ENCODE measurements around the gene TGFBR2.

TGFBR2 gene

GRCh38 chr3:30672287-30672735 lies 65.9 kb downstream of the TGFBR2 start:
- TF ChIP-seq POLR2AphosphoS5 (IDR thresholded peaks at IDR 0.05; ENCODE audit: low read depth, low read length) = no peak
- no peak for TF ChIP-seq REST (IDR thresholded peaks at IDR 0.05; ENCODE audit: insufficient read depth in 1 of 2, low read depth in 2 of 2, low read length in 2 of 2)
- TF ChIP-seq SIN3A (IDR thresholded peaks at IDR 0.05; ENCODE audit: borderline replicate concordance, insufficient read depth, low read length) = no peak
- TF ChIP-seq FOXP2 (optimal IDR thresholded peaks at IDR 0.05; ENCODE audit: borderline replicate concordance, extremely low read depth, extremely low read length, insufficient read depth) = no peak
- TF ChIP-seq TAF1 (IDR thresholded peaks at IDR 0.05; ENCODE audit: borderline replicate concordance, insufficient read depth, low read length) = no peak

- TF ChIP-seq REST (IDR thresholded peaks at IDR 0.05; ENCODE audit: insufficient read depth in 1 of 2, low read depth in 2 of 2, low read length in 2 of 2) = no peak
- TF ChIP-seq POLR2AphosphoS5 (IDR thresholded peaks at IDR 0.05; ENCODE audit: low read depth, low read length) = no peak
- no peak for TF ChIP-seq SIN3A (IDR thresholded peaks at IDR 0.05; ENCODE audit: borderline replicate concordance, insufficient read depth, low read length)
- TF ChIP-seq TAF1 (IDR thresholded peaks at IDR 0.05; ENCODE audit: borderline replicate concordance, insufficient read depth, low read length) = no peak
- TF ChIP-seq FOXP2 (optimal IDR thresholded peaks at IDR 0.05; ENCODE audit: borderline replicate concordance, extremely low read depth, extremely low read length, insufficient read depth) = no peak
Measured at GRCh38 chr3:30672959-30673358, 66.6 kb downstream of the TGFBR2 start.

- no peak for TF ChIP-seq TAF1 (IDR thresholded peaks at IDR 0.05; ENCODE audit: borderline replicate concordance, insufficient read depth, low read length)
- TF ChIP-seq POLR2AphosphoS5 (IDR thresholded peaks at IDR 0.05; ENCODE audit: low read depth, low read length) = no peak
- TF ChIP-seq REST (IDR thresholded peaks at IDR 0.05; ENCODE audit: insufficient read depth in 1 of 2, low read depth in 2 of 2, low read length in 2 of 2) = no peak
- no peak for TF ChIP-seq FOXP2 (optimal IDR thresholded peaks at IDR 0.05; ENCODE audit: borderline replicate concordance, extremely low read depth, extremely low read length, insufficient read depth)
- no peak for TF ChIP-seq SIN3A (IDR thresholded peaks at IDR 0.05; ENCODE audit: borderline replicate concordance, insufficient read depth, low read length)
Measured at GRCh38 chr3:30673425-30674341, 67.3 kb downstream of the TGFBR2 start.

- TF ChIP-seq FOXP2 (optimal IDR thresholded peaks at IDR 0.05; ENCODE audit: borderline replicate concordance, extremely low read depth, extremely low read length, insufficient read depth) (no peak), TAF1 (IDR thresholded peaks at IDR 0.05; ENCODE audit: borderline replicate concordance, insufficient read depth, low read length) (no peak), POLR2AphosphoS5 (IDR thresholded peaks at IDR 0.05; ENCODE audit: low read depth, low read length) (no peak), SIN3A (IDR thresholded peaks at IDR 0.05; ENCODE audit: borderline replicate concordance, insufficient read depth, low read length) (no peak), REST (IDR thresholded peaks at IDR 0.05; ENCODE audit: insufficient read depth in 1 of 2, low read depth in 2 of 2, low read length in 2 of 2) (no peak)
Measured at GRCh38 chr3:30675006-30675405, 68.6 kb downstream of the TGFBR2 start.

Data from PFSK-1 (cell line).